AG09319 (cell line): Measurements from ENCODE around the gene CSNK1G3.

ENCODE experiments used
- DNase-seq: peaks from one replicate; pipeline ENCODE4 v3.0.0-alpha.2; 2010; ENCODE audit warnings: low read depth; ENCODE audit errors: extremely low read depth
- TF ChIP-seq, protein P1 (sequence below): IDR thresholded peaks from 2 replicates; pipeline ENCODE4 v1.5.1; 2011; ENCODE audit warnings: low read depth, mild to moderate bottlenecking, inconsistent platforms, low read length, moderate library complexity

Gene CSNK1G3

DNA sequence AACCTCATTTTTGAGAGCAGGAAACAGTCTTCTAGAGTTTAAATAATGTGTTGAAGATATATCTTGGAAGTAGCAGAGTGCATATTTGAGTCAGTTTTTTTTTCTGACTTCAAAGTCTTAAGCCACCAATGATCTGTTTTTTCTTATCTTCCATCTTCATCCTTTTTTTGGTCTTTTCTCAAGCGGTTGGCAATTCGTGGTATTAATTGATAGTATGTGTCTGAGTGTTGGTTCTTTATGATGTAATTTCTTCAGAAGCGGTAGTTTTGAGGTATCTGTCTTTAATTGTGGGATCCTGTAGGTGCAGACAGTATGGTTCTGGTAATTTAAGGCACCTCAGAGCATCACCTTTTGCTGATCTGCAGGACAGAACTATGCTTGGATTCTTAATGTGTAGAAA is 3.9 kb downstream of the CSNK1G3 start:
- TF ChIP-seq, protein P1, sequence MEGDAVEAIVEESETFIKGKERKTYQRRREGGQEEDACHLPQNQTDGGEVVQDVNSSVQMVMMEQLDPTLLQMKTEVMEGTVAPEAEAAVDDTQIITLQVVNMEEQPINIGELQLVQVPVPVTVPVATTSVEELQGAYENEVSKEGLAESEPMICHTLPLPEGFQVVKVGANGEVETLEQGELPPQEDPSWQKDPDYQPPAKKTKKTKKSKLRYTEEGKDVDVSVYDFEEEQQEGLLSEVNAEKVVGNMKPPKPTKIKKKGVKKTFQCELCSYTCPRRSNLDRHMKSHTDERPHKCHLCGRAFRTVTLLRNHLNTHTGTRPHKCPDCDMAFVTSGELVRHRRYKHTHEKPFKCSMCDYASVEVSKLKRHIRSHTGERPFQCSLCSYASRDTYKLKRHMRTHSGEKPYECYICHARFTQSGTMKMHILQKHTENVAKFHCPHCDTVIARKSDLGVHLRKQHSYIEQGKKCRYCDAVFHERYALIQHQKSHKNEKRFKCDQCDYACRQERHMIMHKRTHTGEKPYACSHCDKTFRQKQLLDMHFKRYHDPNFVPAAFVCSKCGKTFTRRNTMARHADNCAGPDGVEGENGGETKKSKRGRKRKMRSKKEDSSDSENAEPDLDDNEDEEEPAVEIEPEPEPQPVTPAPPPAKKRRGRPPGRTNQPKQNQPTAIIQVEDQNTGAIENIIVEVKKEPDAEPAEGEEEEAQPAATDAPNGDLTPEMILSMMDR, result no peak
- no peak for DNase-seq

DNA sequence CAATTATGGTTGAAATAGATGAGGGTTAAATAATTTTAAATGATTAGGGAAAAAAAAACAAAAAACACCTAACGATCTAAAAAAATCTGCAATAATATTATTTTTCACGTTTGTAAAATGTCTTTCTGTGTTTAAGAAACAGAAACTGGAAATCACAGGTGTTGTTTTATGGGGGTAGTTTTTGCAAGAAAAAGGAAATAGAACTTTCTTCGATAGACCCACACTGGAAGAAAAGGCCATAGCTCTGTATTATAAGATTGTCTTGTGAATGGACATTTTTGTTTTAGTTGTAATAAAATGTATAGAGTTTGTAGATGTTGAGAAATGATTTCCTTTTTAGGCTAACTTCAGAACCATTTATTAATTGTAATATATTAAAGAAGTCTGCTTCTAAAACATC is 5.5 kb downstream of the CSNK1G3 start:
- DNase-seq, result no peak
- TF ChIP-seq, protein P1, result no peak

DNA sequence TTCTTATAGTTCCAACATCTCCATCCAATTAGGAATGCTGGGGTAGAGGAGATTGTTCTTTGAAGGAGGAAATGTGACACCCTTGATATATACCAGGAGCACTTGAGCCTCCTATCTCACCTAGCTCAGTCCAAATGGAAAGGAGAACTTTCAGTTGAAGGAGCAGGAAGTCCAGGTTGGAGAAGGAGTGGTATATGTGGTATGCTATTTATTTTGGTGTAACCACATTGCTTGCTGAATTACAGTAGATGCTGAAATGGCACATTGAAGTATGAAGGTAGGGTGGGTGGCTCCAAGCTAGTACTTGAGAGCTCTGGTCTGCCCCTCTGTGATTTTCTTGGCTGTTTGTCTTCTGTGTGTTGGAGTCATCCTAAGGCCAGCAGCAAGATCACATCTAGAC is 6.1 kb downstream of the CSNK1G3 start:
- TF ChIP-seq, protein P1, result no peak
- no peak for DNase-seq

DNA sequence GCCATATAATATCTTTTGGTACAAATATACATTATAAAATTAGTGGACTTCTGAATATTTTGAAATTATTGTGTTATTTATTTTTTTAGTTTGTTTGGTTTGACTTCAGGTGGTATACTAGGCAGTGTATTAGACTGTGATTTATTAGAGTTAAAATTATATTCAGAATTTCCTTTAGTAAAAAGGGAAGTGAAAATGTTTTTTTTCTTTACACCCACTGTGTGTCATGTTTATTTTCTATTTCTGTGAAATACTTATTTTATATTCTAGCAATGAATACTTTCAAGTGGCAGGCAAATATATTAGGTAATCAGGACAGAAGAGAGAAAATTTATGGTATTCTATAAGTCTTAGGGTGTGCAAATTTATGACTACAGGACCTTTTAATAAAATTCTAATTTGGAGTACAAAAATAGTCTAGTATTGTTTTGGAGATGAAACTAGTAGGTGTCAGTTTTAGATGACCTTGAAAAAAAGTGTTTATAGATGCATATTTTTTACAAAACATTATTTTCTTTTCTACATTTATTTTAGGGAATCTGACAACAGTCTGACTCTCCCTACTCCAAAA is 8.8 kb downstream of the CSNK1G3 start:
- TF ChIP-seq, protein P1, result no peak
- no peak for DNase-seq

DNA sequence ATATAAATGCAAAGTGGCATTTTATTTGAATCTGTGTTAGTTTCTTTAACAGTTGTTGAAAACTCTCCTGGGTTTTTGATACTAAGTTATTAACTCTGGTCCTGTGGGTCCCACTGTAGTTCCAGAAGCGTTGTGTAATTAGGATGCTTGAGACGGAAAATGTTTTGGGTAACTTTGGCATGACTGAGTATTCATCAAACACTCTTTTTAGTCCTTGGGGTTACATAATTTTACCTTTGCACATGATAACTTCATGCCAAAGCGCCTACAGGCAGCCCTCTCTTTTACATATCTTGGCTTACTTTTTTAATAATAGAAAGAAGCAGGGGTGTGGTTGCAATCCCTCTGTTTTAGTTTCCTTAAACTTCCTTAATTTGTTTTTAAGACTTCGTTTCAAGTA is 12.2 kb downstream of the CSNK1G3 start:
- no peak for DNase-seq
- TF ChIP-seq, protein P1, result no peak

DNA sequence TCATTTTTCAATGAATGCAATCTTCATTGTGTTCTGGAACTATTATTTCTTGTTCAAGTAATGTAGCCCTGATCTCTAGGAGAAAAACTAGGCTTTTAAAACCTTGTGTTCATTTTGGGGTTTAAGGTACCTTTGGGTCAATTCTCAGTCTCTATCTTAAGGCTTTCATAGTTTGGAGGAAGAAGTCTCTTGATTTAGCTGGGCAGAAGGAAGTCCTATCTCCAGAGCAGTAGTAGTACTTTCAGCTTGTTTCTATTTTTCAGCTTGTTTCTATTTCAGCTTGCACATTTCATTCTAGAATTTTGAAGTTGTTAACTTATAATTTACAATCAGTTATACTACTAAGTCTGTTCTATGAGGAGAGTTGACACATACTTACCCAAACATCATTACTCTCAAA is 15.2 kb downstream of the CSNK1G3 start:
- TF ChIP-seq, protein P1, result no peak
- no peak for DNase-seq

DNA sequence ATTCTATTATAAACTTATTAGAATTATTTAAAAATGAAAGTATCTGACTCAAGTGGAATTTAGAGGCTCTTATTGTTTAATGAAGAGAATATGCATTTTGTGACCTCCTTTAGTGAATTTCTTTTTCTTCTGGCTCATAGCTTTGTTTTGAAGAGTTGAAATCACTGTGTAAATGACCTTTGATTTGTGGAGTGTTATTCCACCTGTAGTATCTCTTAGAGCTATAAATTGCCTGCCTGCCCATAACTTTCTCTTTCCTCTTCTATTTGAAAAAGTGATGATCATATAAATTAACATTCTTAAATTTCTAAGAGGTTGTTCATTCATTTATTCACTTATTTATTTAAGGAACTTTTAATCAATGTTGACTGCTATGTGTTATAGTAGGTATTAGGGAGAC is 16.1 kb downstream of the CSNK1G3 start:
- DNase-seq, result no peak
- TF ChIP-seq, protein P1, result no peak
